Measurements from ENCODE around the gene AQR.

GRCh38 chr15:34951993-34952392 lies 17.5 kb downstream of the AQR start:
- no peak for TF ChIP-seq SIN3A (IDR thresholded peaks at IDR 0.05; ENCODE audit: borderline replicate concordance, insufficient read depth, low read length)
- no peak for TF ChIP-seq POLR2AphosphoS5 (IDR thresholded peaks at IDR 0.05; ENCODE audit: low read depth, low read length)
- no peak for TF ChIP-seq TAF1 (IDR thresholded peaks at IDR 0.05; ENCODE audit: borderline replicate concordance, insufficient read depth, low read length)
- TF ChIP-seq REST (IDR thresholded peaks at IDR 0.05; ENCODE audit: insufficient read depth in 1 of 2, low read depth in 2 of 2, low read length in 2 of 2): no peak
- no peak for TF ChIP-seq FOXP2 (optimal IDR thresholded peaks at IDR 0.05; ENCODE audit: borderline replicate concordance, extremely low read depth, extremely low read length, insufficient read depth)

Measured in PFSK-1 (cell line).